CD14-positive monocyte (primary cell): ENCODE measurements around the gene IRF7. TPM values are rescaled to one million over a fixed set of nuclear protein-coding genes. Genes with fewer than 3 reads are reported as not detected.

ENCODE experiments used
- DNase-seq, 3 donors: peaks; one replicate each; pipeline ENCODE4 v3.0.0-alpha.2; 2011 to 2022
- H2AFZ ChIP-seq: 2 replicates; pipeline ENCODE4 v1.6.0; 2012; ENCODE audit warnings: mild to moderate bottlenecking, low read depth, low read length, inconsistent platforms; ENCODE audit not compliant: insufficient read depth, poor library complexity, severe bottlenecking
- H3K27ac ChIP-seq, 2 donors: 1 replicate in 1 of 2; 2 replicates in 1 of 2; pipeline ENCODE4 v1.5.1; 2012 to 2013; ENCODE audit warnings: low read length in 2 of 2, control low read depth in 1 of 2, inconsistent platforms in 1 of 2, low read depth in 1 of 2, mild to moderate bottlenecking in 1 of 2
- H3K27me3 ChIP-seq, 2 donors: one replicate each; pipeline versions ENCODE4 v1.6.0 to v1.6.1; 2011 to 2013; ENCODE audit warnings: low read length in 2 of 2; ENCODE audit not compliant: control insufficient read depth in 2 of 2, insufficient read depth in 2 of 2
- H3K36me3 ChIP-seq, 2 donors: replicated peaks in 1 of 2; 1 replicate in 1 of 2; 2 replicates in 1 of 2; pipeline versions ENCODE4 v1.5.1 to v1.6.1; 2012 to 2013; ENCODE audit warnings: low read length in 2 of 2, control low read depth in 1 of 2, inconsistent platforms in 1 of 2, mild to moderate bottlenecking in 1 of 2; ENCODE audit not compliant: insufficient read depth in 2 of 2, control insufficient read depth in 1 of 2
- H3K4me1 ChIP-seq, 2 donors: 1 replicate in 1 of 2; 2 replicates in 1 of 2; pipeline versions ENCODE4 v1.5.1 to v1.6.1; 2012 to 2013; ENCODE audit warnings: low read length in 2 of 2, control low read depth in 1 of 2, inconsistent platforms in 1 of 2, mild to moderate bottlenecking in 1 of 2, moderate library complexity in 1 of 2; ENCODE audit not compliant: insufficient read depth in 2 of 2, control insufficient read depth in 1 of 2
- H3K4me2 ChIP-seq: replicated peaks from 2 replicates; pipeline ENCODE3; 2012; ENCODE audit warnings: low read length, moderate library complexity, mild to moderate bottlenecking; ENCODE audit not compliant: poor library complexity, severe bottlenecking; ENCODE audit errors: extremely low read depth
- H3K4me3 ChIP-seq, 3 experiments: fragments of 200-600 bp in 1 of 3; sonication (generic) in 1 of 3; replicated peaks in 1 of 3; 1 replicate in 2 of 3; 2 replicates in 1 of 3; pipeline ENCODE4 v1.5.1; 2011 to 2013; ENCODE audit warnings: low read length in 3 of 3, mild to moderate bottlenecking in 3 of 3, control low read depth in 2 of 3, low read depth in 2 of 3, inconsistent platforms in 1 of 3, moderate library complexity in 1 of 3
- H3K79me2 ChIP-seq: 2 replicates; pipeline ENCODE4 v1.6.0; 2012; ENCODE audit warnings: mild to moderate bottlenecking, control low read depth, inconsistent platforms, low read length, moderate library complexity; ENCODE audit not compliant: insufficient read depth
- H3K9ac ChIP-seq: 2 replicates; pipeline ENCODE4 v1.6.0; 2017; ENCODE audit warnings: low read length, mild to moderate bottlenecking; ENCODE audit not compliant: insufficient read depth, poor library complexity, severe bottlenecking
- H3K9me3 ChIP-seq, 2 donors: replicated peaks in 1 of 2; 1 replicate in 1 of 2; 2 replicates in 1 of 2; pipeline versions ENCODE4 v1.5.1 to v1.6.1; 2012 to 2013; ENCODE audit warnings: low read length in 2 of 2, control low read depth in 1 of 2; ENCODE audit not compliant: control insufficient read depth in 1 of 2, insufficient read depth in 1 of 2
- H4K20me1 ChIP-seq: 2 replicates; pipeline ENCODE4 v1.6.0; 2012; ENCODE audit warnings: mild to moderate bottlenecking, low read length, control low read depth, moderate library complexity; ENCODE audit not compliant: insufficient read depth
- H3K27ac Mint-ChIP-seq, 7 donors: one replicate each; pipeline ENCODE4 v1.8.0; 2020; ENCODE audit warnings: mild to moderate bottlenecking in 7 of 7, mixed read lengths in 7 of 7, moderate library complexity in 6 of 7, inconsistent platforms in 2 of 7
- H3K27me3 Mint-ChIP-seq, 3 donors: one replicate each; pipeline ENCODE4 v1.8.0; 2021 to 2022; ENCODE audit warnings: low read depth in 3 of 3, mild to moderate bottlenecking in 3 of 3, mixed read lengths in 3 of 3, moderate library complexity in 3 of 3, inconsistent platforms in 1 of 3
- H3K36me3 Mint-ChIP-seq, 2 donors: one replicate each; pipeline ENCODE4 v1.8.0; 2020; ENCODE audit warnings: mixed read lengths in 2 of 2, inconsistent platforms in 1 of 2, mild to moderate bottlenecking in 1 of 2
- H3K4me1 Mint-ChIP-seq: one replicate; pipeline ENCODE4 v1.8.0; 2020; ENCODE audit warnings: mild to moderate bottlenecking, mixed read lengths
- H3K4me3 Mint-ChIP-seq, 2 donors: one replicate each; pipeline ENCODE4 v1.8.0; 2020; ENCODE audit warnings: mild to moderate bottlenecking in 2 of 2, mixed read lengths in 2 of 2, moderate library complexity in 1 of 2
- H3K9me3 Mint-ChIP-seq, 7 donors: one replicate each; pipeline ENCODE4 v1.8.0; 2020 to 2022; ENCODE audit warnings: mixed read lengths in 7 of 7, mild to moderate bottlenecking in 6 of 7, moderate library complexity in 6 of 7, inconsistent platforms in 2 of 7
- CTCF ChIP-seq: fragments of 200-600 bp; IDR thresholded peaks from one replicate; pipeline ENCODE4 v1.8.0; 2022; ENCODE audit warnings: antibody characterized with exemption, mild to moderate bottlenecking
- WGBS: methylation state at CpG from one replicate; pipeline ENCODE4 v1.1.5; 2013; ENCODE audit warnings: missing lambda C conversion rate; ENCODE audit not compliant: insufficient coverage; 5-methylcytosine and 5-hydroxymethylcytosine counted together
- intact Hi-C, 2 donors: fragments of 100-400 bp; cut with micrococcal nuclease; formaldehyde crosslinking; loops; one replicate each; pipeline versions ENCODE4 v1.15.0 to v1.15.1; 2023
- polyA plus RNA-seq, 3 donors: library from polyadenylated mRNA; depleted of rRNA in 1 of 3; unstranded in 2 of 3; stranded (reverse) in 1 of 3; fragments of 300-500 nt in 2 of 3; fragments of >200 nt in 1 of 3; fragmentation: Illumina TruSeq in 2 of 3; gene quantifications; 1 replicate in 2 of 3; 2 replicates in 1 of 3; pipeline ENCODE4 v1.2.3, GENCODE V29; 2012 to 2021

The IRF7 gene
- polyA plus RNA-seq, 3 donors = 38.6 to 125 (median 42.9) TPM

GRCh38 chr11:617912-618682 lies 2.3 kb upstream of the IRF7 start:
- H3K4me3 Mint-ChIP-seq = no peak overlapping the region
- peak overlapping the region in 1 of 7 donors; percentile 37 for H3K27ac Mint-ChIP-seq

More at GRCh38 chr11:617912-618682, 2.3 kb upstream of the IRF7 start:
- H3K4me2 ChIP-seq = no peak overlapping the region
- no peak for DNase-seq
- H2AFZ ChIP-seq = no peak overlapping the region
- Mint-ChIP-seq H3K36me3 (peaks cover 5 to 32% of the 10 kb centered on the region in 2 donors), H3K4me1 (peaks cover 35% of the 10 kb centered on the region), H3K9me3 (no peaks in the 10 kb centered on the region), H3K27me3 (peaks cover 0 to 1% (median under 1%) of the 10 kb centered on the region in 3 donors)
- no peaks in the 10 kb centered on the region for H3K27me3 ChIP-seq
- H3K27ac ChIP-seq = no peak overlapping the region
- TF ChIP-seq CTCF = no peak
- intact Hi-C loops = no loop called here
- H3K4me3 ChIP-seq = no peak overlapping the region
- peaks cover 12 to 15% of the 10 kb centered on the region in 2 donors for H3K36me3 ChIP-seq
- H4K20me1 ChIP-seq = peaks cover 20% of the 10 kb centered on the region
- H3K9ac ChIP-seq = no peak overlapping the region
- WGBS = 87% methylated on average over 22 of the region's 25 CpGs
- peaks cover 47 to 53% of the 10 kb centered on the region in 2 donors for H3K4me1 ChIP-seq
- peaks cover 21% of the 10 kb centered on the region for H3K79me2 ChIP-seq
- no peaks in the 10 kb centered on the region for H3K9me3 ChIP-seq
